PC-9 (cell line): ENCODE measurements around the gene IGLL1. TPM values are rescaled to one million over a fixed set of nuclear protein-coding genes. Genes with fewer than 3 reads are reported as not detected.

Source experiments
- BruUV-seq: library from RNA; stranded (reverse); fragments of 400-500 nt; replicated peaks from 2 replicates; lab custom pipeline; 2021; lab: Mats Ljungman, UMichigan
- CTCF ChIA-PET: fragments of 300-600 bp; sonication (Branson Sonifier 250); formaldehyde crosslinking; loops from one replicate; lab custom pipeline; 2022; ENCODE audit warnings: antibody characterized with exemption; lab: Charles Lee
- POLR2A ChIA-PET: fragments of 300-600 bp; sonication (Branson Sonifier 250); formaldehyde crosslinking; loops from one replicate; lab custom pipeline; 2022; ENCODE audit warnings: antibody characterized with exemption; ENCODE audit not compliant: unreplicated experiment; lab: Charles Lee
- DNase-seq, 2 experiments: peaks; one replicate each; pipeline versions ENCODE4 v3.0.0 to v3.0.0-alpha.2; 2015 to 2022; ENCODE audit warnings: mixed read lengths in 1 of 2
- H2AFZ ChIP-seq: fragments of 200-600 bp; sonication (generic); 2 replicates; pipeline ENCODE4 v1.8.1; 2017; ENCODE audit warnings: antibody characterized with exemption
- H3F3A ChIP-seq: fragments of 200-600 bp; sonication (generic); 2 replicates; pipeline ENCODE4 v1.8.1; 2017; ENCODE audit warnings: antibody characterized with exemption, mild to moderate bottlenecking, low read depth; ENCODE audit not compliant: insufficient read depth
- H3K27ac ChIP-seq: fragments of 200-600 bp; sonication (generic); 2 replicates; pipeline ENCODE4 v1.6.1; 2016; ENCODE audit warnings: mixed run types
- H3K27me3 ChIP-seq: fragments of 200-600 bp; sonication (generic); 2 replicates; pipeline ENCODE4 v1.6.1; 2016; ENCODE audit warnings: low read depth, mixed run types; ENCODE audit not compliant: insufficient read depth
- H3K36me3 ChIP-seq: fragments of 200-600 bp; sonication (generic); 2 replicates; pipeline ENCODE4 v1.6.1; 2016; ENCODE audit warnings: low read depth, mixed run types
- H3K4me1 ChIP-seq: fragments of 200-600 bp; sonication (generic); replicated peaks from 2 replicates; pipeline ENCODE4 v1.6.1; 2016; ENCODE audit warnings: mixed run types; ENCODE audit not compliant: insufficient read depth
- H3K4me2 ChIP-seq: fragments of 200-600 bp; sonication (generic); 2 replicates; pipeline ENCODE4 v1.6.1; 2017; ENCODE audit warnings: mixed run types
- H3K4me3 ChIP-seq: fragments of 200-600 bp; sonication (generic); 2 replicates; pipeline ENCODE4 v1.6.1; 2016; ENCODE audit warnings: mixed run types
- H3K79me2 ChIP-seq: fragments of 200-600 bp; sonication (generic); 2 replicates; pipeline ENCODE4 v1.6.1; 2017; ENCODE audit warnings: low read depth, mixed run types
- H3K9me2 ChIP-seq: fragments of 200-600 bp; sonication (generic); 2 replicates; pipeline ENCODE4 v1.8.1; 2017; ENCODE audit warnings: mild to moderate bottlenecking; ENCODE audit not compliant: insufficient read depth
- H3K9me3 ChIP-seq: fragments of 200-600 bp; sonication (generic); 2 replicates; pipeline ENCODE4 v1.8.1; 2016; ENCODE audit warnings: low read depth; ENCODE audit not compliant: insufficient read depth
- H4K20me1 ChIP-seq: fragments of 200-600 bp; sonication (generic); 2 replicates; pipeline ENCODE4 v1.8.1; 2017; ENCODE audit not compliant: insufficient read depth
- CTCF ChIP-seq: fragments of 200-600 bp; sonication (generic); conservative IDR thresholded peaks from 2 replicates; pipeline ENCODE4 v1.6.1; 2017; ENCODE audit warnings: mixed run types, antibody characterized with exemption, mild to moderate bottlenecking, moderate library complexity
- EZH2 ChIP-seq: fragments of 200-600 bp; sonication (generic); IDR thresholded peaks from 2 replicates; pipeline ENCODE4 v1.8.0; 2017; ENCODE audit warnings: antibody characterized with exemption, low read depth
- intact Hi-C: fragments of 100-400 bp; cut with micrococcal nuclease; formaldehyde crosslinking; loops from one replicate; pipeline ENCODE4 v1.10.0; 2022; ENCODE audit not compliant: unreplicated experiment
- total RNA-seq: library from RNA; stranded (reverse); gene quantifications from 2 replicates; pipeline ENCODE4 v1.2.3, GENCODE V29; 2021

The IGLL1 gene
- total RNA-seq, 1 experiment from 2014 or later, result not detected

GRCh38 chr22:23533328-23533762 is 46.7 kb downstream of the IGLL1 start:
- no peak overlapping the region for H3K27ac ChIP-seq
- TF ChIP-seq CTCF, result peak; percentile 49
- TF ChIP-seq EZH2, result no peak
- no peaks in the 10 kb centered on the region for H3K4me1 ChIP-seq
- no peaks in the 10 kb centered on the region for H3K9me3 ChIP-seq
- H4K20me1 ChIP-seq, result no peaks in the 10 kb centered on the region
- H3K4me2 ChIP-seq, result no peak overlapping the region
- POLR2A ChIA-PET, result no interaction called here
- peaks cover 88% of the 10 kb centered on the region for H3K27me3 ChIP-seq
- DNase-seq, result no peak
- CTCF ChIA-PET, result no interaction called here
- no TSS peak for BruUV-seq
- H2AFZ ChIP-seq, result no peak overlapping the region
- no peaks in the 10 kb centered on the region for H3K79me2 ChIP-seq
- no peak overlapping the region for H3K4me3 ChIP-seq
- intact Hi-C loops, result loop anchor here (10.0 kb wide), 1 partner anchor 129 kb away; no protein-coding TSS in a partner anchor
- H3K36me3 ChIP-seq, result no peaks in the 10 kb centered on the region
- H3F3A ChIP-seq, result no peaks in the 10 kb centered on the region
- no peaks in the 10 kb centered on the region for H3K9me2 ChIP-seq

DNA sequence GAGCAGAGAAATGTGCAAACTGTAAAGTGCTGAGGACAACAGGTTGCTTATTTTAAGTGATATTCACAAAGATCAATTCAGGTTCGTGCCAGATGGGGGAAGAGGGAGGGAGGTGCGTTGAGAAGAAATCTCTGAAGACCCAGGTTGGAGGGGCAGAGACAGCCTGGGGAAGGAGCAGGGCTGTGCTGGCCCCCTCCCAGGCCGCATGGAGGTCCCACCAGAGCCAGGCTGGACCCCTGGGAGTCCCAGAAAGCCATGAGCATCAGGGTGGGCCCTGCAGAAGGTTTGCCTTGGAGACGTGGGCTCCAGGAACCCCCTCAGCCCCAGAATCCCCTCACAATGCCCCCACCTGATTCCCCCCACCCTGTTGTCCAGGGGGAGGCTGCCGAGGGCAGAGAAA is 47.4 kb downstream of the IGLL1 start:
- no peak for DNase-seq
- Histone ChIP-seq H3F3A (no peaks in the 10 kb centered on the region), H3K27ac (no peak overlapping the region), H3K9me2 (no peaks in the 10 kb centered on the region), H3K4me1 (no peaks in the 10 kb centered on the region), H3K36me3 (no peaks in the 10 kb centered on the region), H3K4me3 (no peak overlapping the region), H4K20me1 (no peaks in the 10 kb centered on the region), H3K9me3 (no peaks in the 10 kb centered on the region), H3K27me3 (peaks cover 86% of the 10 kb centered on the region), H3K4me2 (no peak overlapping the region), H3K79me2 (no peaks in the 10 kb centered on the region), H2AFZ (no peak overlapping the region)
- intact Hi-C loops, result loop anchor here (10.0 kb wide), 1 partner anchor 128 kb away; no protein-coding TSS in a partner anchor
- ChIA-PET POLR2A (no interaction called here), CTCF (no interaction called here)
- BruUV-seq, result no TSS peak
- TF ChIP-seq CTCF (no peak), EZH2 (no peak)

DNA sequence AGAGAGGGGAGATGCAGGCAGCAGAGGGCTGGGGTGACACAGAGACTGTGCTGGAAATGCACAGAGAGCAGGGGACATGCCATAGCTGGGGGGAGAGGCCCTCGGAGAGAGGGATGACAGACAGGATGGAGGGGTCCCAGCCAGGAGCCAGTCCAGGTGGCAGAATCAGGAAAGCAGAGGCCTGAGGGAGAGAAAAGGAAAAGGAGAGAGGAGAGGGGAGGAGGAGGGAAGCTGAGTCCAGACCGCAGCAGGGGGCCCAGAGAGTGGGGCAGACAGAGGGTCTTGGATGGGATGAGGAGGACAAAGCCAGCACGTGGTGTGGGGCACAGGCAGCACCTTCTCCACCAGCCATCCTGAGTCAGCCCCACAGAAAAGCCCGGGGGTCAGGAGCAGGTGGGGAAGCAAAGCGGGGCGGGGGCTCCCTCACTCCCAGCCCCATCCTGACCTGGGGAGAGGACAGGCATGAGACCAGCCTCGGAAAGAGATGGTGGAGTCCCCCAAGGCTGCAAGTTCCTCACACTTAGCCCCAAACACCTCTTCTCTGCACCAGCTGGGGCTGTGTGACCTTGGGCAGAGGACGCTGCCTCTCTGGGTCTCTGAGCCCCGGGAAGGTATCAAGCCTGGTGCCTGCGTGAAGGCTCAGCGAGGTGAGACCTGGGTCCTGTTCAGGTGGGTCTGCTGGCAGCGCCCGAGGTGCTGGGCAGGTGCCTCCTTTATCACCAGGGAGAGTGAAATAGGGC is 48.0 kb downstream of the IGLL1 start:
- Histone ChIP-seq H4K20me1 (no peaks in the 10 kb centered on the region), H3K4me1 (no peaks in the 10 kb centered on the region), H3K4me3 (no peak overlapping the region), H3K36me3 (no peaks in the 10 kb centered on the region), H3F3A (no peaks in the 10 kb centered on the region), H2AFZ (no peak overlapping the region), H3K4me2 (no peak overlapping the region), H3K27ac (no peak overlapping the region), H3K27me3 (peaks cover 86% of the 10 kb centered on the region), H3K9me3 (no peaks in the 10 kb centered on the region), H3K9me2 (no peaks in the 10 kb centered on the region), H3K79me2 (no peaks in the 10 kb centered on the region)
- no TSS peak for BruUV-seq
- DNase-seq, result no peak
- intact Hi-C loops, result loop anchor here (10.0 kb wide), 1 partner anchor 127 kb away; no protein-coding TSS in a partner anchor
- CTCF ChIA-PET, result no interaction called here
- TF ChIP-seq CTCF (no peak), EZH2 (no peak)
- POLR2A ChIA-PET, result no interaction called here
